ENCODE data around the gene USP19.

- TF ChIP-seq YY1 (IDR thresholded peaks at IDR 0.05; ENCODE audit: insufficient read depth, insufficient read length) (no peak), ZNF274 (IDR thresholded peaks at IDR 0.05; ENCODE audit: low read depth, low read length) (no peak), SUZ12 (IDR thresholded peaks at IDR 0.05; ENCODE audit: extremely low read depth, insufficient read depth, insufficient read length) (no peak)
Observed at GRCh38 chr3:49133226-49133951, 12.8 kb upstream of the USP19 start.
